NB4 (cell line): Measurements from ENCODE around the gene MATK.

ENCODE experiments used
- DNase-seq: peaks from one replicate; pipeline ENCODE4 v3.0.0; 2010; ENCODE audit warnings: low read depth
- H3K4me3 ChIP-seq: one replicate; pipeline ENCODE4 v1.5.1; 2011; ENCODE audit warnings: mild to moderate bottlenecking, low read depth, low read length, moderate library complexity
- CTCF ChIP-seq: IDR thresholded peaks from one replicate; pipeline ENCODE4 v1.5.1; 2012; ENCODE audit warnings: low read depth, low read length
- MYC ChIP-seq: IDR thresholded peaks from 2 replicates; pipeline ENCODE4 v1.6.1; 2011; ENCODE audit warnings: low read depth, low read length
- POLR2A ChIP-seq: IDR thresholded peaks from 2 replicates; pipeline ENCODE4 v1.6.1; 2011; ENCODE audit warnings: mild to moderate bottlenecking; ENCODE audit not compliant: insufficient read length; ENCODE audit errors: extremely low read depth
- TF ChIP-seq, protein P1 (sequence below): IDR thresholded peaks from 2 replicates; pipeline ENCODE4 v1.6.1; 2011; ENCODE audit warnings: low read depth, low read length

MATK gene

GRCh38 chr19:3745363-3746045, 40.7 kb downstream of the MATK start:
- TF ChIP-seq POLR2A (no peak), CTCF (no peak), MYC (no peak)
- TF ChIP-seq, protein P1, sequence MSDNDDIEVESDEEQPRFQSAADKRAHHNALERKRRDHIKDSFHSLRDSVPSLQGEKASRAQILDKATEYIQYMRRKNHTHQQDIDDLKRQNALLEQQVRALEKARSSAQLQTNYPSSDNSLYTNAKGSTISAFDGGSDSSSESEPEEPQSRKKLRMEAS: no peak
- no peak for DNase-seq
- H3K4me3 ChIP-seq: no peak overlapping the region

DNA sequence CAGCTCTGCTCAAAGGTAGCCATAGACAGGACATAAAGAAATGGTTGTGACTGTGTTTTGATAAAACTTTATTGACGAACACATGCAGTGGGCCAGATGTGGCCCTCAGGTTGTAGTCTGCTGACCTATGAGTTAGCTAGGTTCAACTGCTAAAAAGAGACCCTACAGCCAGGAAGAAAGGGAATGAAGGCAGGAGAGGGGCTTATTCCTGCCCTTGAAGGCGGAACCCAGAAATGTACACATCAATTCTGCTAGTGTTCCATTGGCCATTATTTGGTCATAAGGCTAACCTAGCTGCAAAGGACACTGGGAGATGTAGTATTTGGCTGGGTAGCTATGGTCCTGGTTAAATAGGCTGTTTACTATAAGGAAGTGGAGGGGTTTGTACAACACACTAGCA, 42.7 kb downstream of the MATK start:
- H3K4me3 ChIP-seq: no peak overlapping the region
- DNase-seq: peak; percentile 53
- no peak for TF ChIP-seq POLR2A
- no peak for TF ChIP-seq CTCF
- TF ChIP-seq MYC: no peak
- TF ChIP-seq, protein P1: no peak

- no peak overlapping the region for H3K4me3 ChIP-seq
- DNase-seq: no peak
- no peak for TF ChIP-seq POLR2A
- no peak for TF ChIP-seq MYC
Observed at GRCh38 chr19:3740431-3740830, 45.8 kb downstream of the MATK start.

DNA sequence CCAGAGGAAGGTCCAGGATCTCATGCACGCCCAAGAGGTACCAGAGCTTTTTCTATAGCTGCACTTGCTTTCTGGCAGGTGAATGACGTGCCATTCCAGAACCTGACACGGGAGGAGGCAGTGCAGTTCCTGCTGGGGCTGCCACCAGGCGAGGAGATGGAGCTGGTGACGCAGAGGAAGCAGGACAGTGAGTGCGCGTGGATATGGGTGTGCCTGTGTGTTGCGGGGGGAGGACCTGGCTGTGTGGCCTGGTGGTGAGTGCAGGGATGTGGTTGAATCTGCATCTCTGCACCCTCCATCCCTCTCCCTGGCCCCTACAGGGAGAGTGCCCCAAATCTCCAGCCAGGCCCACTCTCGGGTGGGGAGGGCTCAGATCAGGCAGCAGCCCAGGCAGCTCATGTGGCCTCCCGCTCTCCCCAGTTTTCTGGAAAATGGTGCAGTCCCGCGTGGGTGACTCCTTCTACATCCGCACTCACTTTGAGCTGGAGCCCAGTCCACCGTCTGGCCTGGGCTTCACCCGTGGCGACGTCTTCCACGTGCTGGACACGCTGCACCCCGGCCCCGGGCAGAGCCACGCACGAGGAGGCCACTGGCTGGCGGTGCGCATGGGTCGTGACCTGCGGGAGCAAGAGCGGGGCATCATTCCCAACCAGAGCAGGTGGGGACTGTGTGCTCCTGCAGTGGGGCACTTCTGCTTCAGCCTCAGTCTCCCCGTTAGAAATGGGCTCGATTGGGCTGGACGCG, 47.5 kb downstream of the MATK start:
- H3K4me3 ChIP-seq: no peak overlapping the region
- DNase-seq: no peak
- TF ChIP-seq MYC: no peak
- no peak for TF ChIP-seq CTCF
- TF ChIP-seq POLR2A: no peak
- TF ChIP-seq, protein P1: no peak

DNA sequence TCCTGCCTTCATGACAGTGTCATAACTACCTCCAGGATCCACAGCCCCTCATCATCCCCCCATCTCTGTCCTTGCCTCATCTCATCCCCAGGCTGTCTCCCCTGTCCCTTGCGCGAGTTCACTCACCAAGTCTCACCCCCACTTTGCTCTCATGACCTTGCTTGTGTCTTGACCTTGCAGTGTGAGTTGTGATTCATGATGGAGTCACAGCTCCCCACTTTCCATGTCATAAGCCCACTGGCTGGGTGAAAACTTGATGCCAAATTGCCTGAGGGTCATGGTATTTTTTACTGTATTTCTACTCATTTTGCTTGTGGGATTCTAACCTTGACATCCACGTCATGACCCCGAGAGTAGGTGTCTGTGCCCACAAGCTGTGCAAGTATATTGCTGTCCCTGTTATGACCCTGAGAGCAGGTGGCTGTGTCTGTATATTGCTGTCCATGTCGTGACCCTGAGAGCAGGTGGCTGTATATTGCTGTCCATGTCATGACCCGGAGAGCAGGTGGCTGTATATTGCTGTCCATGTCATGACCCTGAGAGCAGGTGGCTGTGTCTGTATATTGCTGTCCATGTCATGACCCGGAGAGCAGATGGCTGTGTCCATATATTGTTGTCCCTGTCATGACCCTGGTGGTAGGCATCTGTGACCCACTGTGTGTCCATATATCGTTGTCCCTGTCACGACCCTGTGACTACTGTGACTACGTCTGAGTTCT, 48.5 kb downstream of the MATK start:
- no peak for DNase-seq
- H3K4me3 ChIP-seq: no peak overlapping the region
- no peak for TF ChIP-seq POLR2A
- TF ChIP-seq CTCF: no peak
- TF ChIP-seq, protein P1: no peak

DNA sequence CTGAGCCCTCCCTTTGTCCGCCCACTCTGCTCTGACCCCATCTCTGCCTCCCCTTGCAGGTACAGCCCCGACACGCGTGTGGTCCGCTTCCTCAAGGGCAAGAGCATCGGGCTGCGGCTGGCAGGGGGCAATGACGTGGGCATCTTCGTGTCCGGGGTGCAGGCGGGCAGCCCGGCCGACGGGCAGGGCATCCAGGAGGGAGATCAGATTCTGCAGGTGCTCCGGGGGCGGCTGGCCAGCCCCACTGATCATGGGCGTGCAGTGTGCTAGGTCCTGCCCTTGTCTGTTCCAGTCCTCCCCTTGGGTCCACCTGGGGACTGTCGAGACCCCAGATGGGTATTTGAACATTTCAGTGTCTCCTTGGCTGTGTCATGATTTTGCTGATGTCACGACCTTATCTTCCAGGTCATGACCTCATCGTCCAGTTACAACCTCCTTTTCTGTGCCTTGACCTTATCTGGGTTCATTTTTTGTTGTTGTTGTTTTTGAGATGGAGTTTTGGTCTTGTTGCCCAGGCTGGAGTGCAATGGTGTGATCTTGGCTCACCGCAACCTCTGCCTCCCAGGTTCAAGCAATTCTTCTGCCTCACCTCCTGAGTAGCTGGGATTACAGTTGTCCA, 50.0 kb downstream of the MATK start:
- TF ChIP-seq CTCF (no peak), MYC (no peak), POLR2A (no peak)
- TF ChIP-seq, protein P1: no peak
- H3K4me3 ChIP-seq: no peak overlapping the region
- DNase-seq: no peak
